H9 (cell line): ENCODE results near the gene TTC28. TPM values are rescaled to one million over a fixed set of nuclear protein-coding genes. Genes with fewer than 3 reads are reported as not detected.

ENCODE experiments used
- DNase-seq: peaks from one replicate; pipeline ENCODE4 v3.0.0-alpha.2; 2017
- H2AFZ ChIP-seq: one replicate; pipeline ENCODE4 v1.6.1; 2013; ENCODE audit warnings: mild to moderate bottlenecking, low read length, control low read depth, moderate library complexity
- H2AK5ac ChIP-seq: 2 replicates; pipeline ENCODE4 v1.6.1; 2013; ENCODE audit warnings: low read length, control low read depth, mixed read lengths; ENCODE audit not compliant: insufficient read length
- H2BK120ac ChIP-seq: one replicate; pipeline ENCODE4 v1.6.1; 2013; ENCODE audit warnings: low read depth, mild to moderate bottlenecking, low read length, control low read depth, inconsistent platforms; ENCODE audit not compliant: poor library complexity, severe bottlenecking
- H2BK12ac ChIP-seq: 2 replicates; pipeline ENCODE4 v1.6.1; 2013; ENCODE audit warnings: low read length, control low read depth, mixed read lengths, low read depth; ENCODE audit not compliant: insufficient read length
- H2BK15ac ChIP-seq: 2 replicates; pipeline ENCODE4 v1.6.1; 2013; ENCODE audit warnings: low read depth, low read length, control low read depth
- H2BK20ac ChIP-seq: one replicate; pipeline ENCODE4 v1.6.1; 2013; ENCODE audit warnings: low read depth, mild to moderate bottlenecking, low read length, control low read depth, inconsistent platforms; ENCODE audit not compliant: poor library complexity, severe bottlenecking
- H2BK5ac ChIP-seq: 2 replicates; pipeline ENCODE4 v1.6.1; 2013; ENCODE audit warnings: low read length, control low read depth, mixed read lengths; ENCODE audit not compliant: insufficient read length
- H3K14ac ChIP-seq: 2 replicates; pipeline ENCODE4 v1.6.1; 2013; ENCODE audit warnings: low read length, control low read depth; ENCODE audit not compliant: insufficient read depth
- H3K18ac ChIP-seq: 2 replicates; pipeline ENCODE4 v1.6.1; 2013; ENCODE audit warnings: low read depth, mild to moderate bottlenecking, mixed read lengths, low read length, control low read depth; ENCODE audit not compliant: insufficient read length
- H3K23ac ChIP-seq: 2 replicates; pipeline ENCODE4 v1.6.1; 2013; ENCODE audit warnings: low read length, control low read depth, mixed read lengths, low read depth; ENCODE audit not compliant: insufficient read length
- H3K23me2 ChIP-seq: 2 replicates; pipeline ENCODE4 v1.6.1; 2013; ENCODE audit warnings: low read depth, mild to moderate bottlenecking, mixed read lengths, low read length, control low read depth; ENCODE audit not compliant: insufficient read length, poor library complexity, severe bottlenecking
- H3K27ac ChIP-seq: 2 replicates; pipeline ENCODE4 v1.5.1; 2013; ENCODE audit warnings: low read length, control low read depth, mixed read lengths, low read depth; ENCODE audit not compliant: insufficient read length
- H3K27me3 ChIP-seq: 2 replicates; pipeline ENCODE4 v1.6.1; 2013; ENCODE audit warnings: low read length, control low read depth, inconsistent platforms; ENCODE audit not compliant: insufficient read depth
- H3K4ac ChIP-seq: 2 replicates; pipeline ENCODE4 v1.6.1; 2013; ENCODE audit warnings: low read depth, mild to moderate bottlenecking, control low read depth, inconsistent platforms, low read length, moderate library complexity
- H3K4me1 ChIP-seq: 2 replicates; pipeline ENCODE4 v1.6.1; 2013; ENCODE audit warnings: low read length, control low read depth, inconsistent platforms; ENCODE audit not compliant: insufficient read depth
- H3K4me2 ChIP-seq: 2 replicates; pipeline ENCODE4 v1.6.1; 2013; ENCODE audit warnings: low read length, control low read depth, mixed read lengths; ENCODE audit not compliant: insufficient read length, insufficient read depth
- H3K56ac ChIP-seq: 2 replicates; pipeline ENCODE4 v1.6.1; 2013; ENCODE audit warnings: low read depth, mild to moderate bottlenecking, mixed read lengths, low read length, control low read depth; ENCODE audit not compliant: insufficient read length
- H3K79me1 ChIP-seq: 2 replicates; pipeline ENCODE4 v1.6.1; 2013; ENCODE audit warnings: low read depth, mild to moderate bottlenecking, moderate library complexity, low read length, control low read depth, inconsistent platforms; ENCODE audit not compliant: insufficient read depth, poor library complexity, severe bottlenecking
- H3K79me2 ChIP-seq: 2 replicates; pipeline ENCODE4 v1.6.1; 2013; ENCODE audit warnings: low read length, control low read depth, inconsistent platforms; ENCODE audit not compliant: insufficient read depth
- H3K9ac ChIP-seq: 2 replicates; pipeline ENCODE4 v1.6.1; 2013; ENCODE audit warnings: low read length, control low read depth, mixed read lengths; ENCODE audit not compliant: insufficient read length; ENCODE audit errors: extremely low read depth
- H3K9me3 ChIP-seq: one replicate; pipeline ENCODE4 v1.6.1; 2013; ENCODE audit warnings: low read depth, low read length, inconsistent platforms; ENCODE audit not compliant: control insufficient read depth
- H3T11ph ChIP-seq: one replicate; pipeline ENCODE4 v1.6.1; 2013; ENCODE audit warnings: mild to moderate bottlenecking, low read length, control low read depth, inconsistent platforms
- H4K20me1 ChIP-seq: one replicate; pipeline ENCODE4 v1.6.1; 2013; ENCODE audit not compliant: control insufficient read depth, insufficient read length, insufficient read depth
- H4K5ac ChIP-seq: 2 replicates; pipeline ENCODE4 v1.6.1; 2013; ENCODE audit warnings: low read depth, mild to moderate bottlenecking, mixed read lengths, low read length, control low read depth; ENCODE audit not compliant: insufficient read length
- H4K8ac ChIP-seq: replicated peaks from 2 replicates; pipeline ENCODE4 v1.6.1; 2013; ENCODE audit warnings: low read length, control low read depth, mixed read lengths, low read depth; ENCODE audit not compliant: insufficient read length
- H4K91ac ChIP-seq: 2 replicates; pipeline ENCODE4 v1.6.1; 2013; ENCODE audit warnings: low read depth, mild to moderate bottlenecking, moderate library complexity, mixed read lengths, low read length, control low read depth; ENCODE audit not compliant: insufficient read length
- H3K27ac Mint-ChIP-seq, 3 experiments: 2 replicates in 2 of 3; 3 replicates in 1 of 3; pipeline ENCODE4 v1.8.0; 2020 to 2021; ENCODE audit warnings: mixed read lengths in 3 of 3, mild to moderate bottlenecking in 1 of 3, moderate library complexity in 1 of 3
- H3K27me3 Mint-ChIP-seq: 2 replicates; pipeline ENCODE4 v1.8.0; 2021; ENCODE audit warnings: low read depth, mild to moderate bottlenecking, moderate library complexity, mixed read lengths
- H3K36me3 Mint-ChIP-seq, 3 experiments: 2 replicates in 2 of 3; 3 replicates in 1 of 3; pipeline ENCODE4 v1.8.0; 2020 to 2021; ENCODE audit warnings: low read depth in 3 of 3, mixed read lengths in 3 of 3; ENCODE audit not compliant: insufficient read depth in 1 of 3
- H3K4me1 Mint-ChIP-seq, 2 experiments: 2 replicates each; pipeline ENCODE4 v1.8.0; 2020; ENCODE audit warnings: mixed read lengths in 2 of 2
- H3K4me3 Mint-ChIP-seq, 2 experiments: 2 replicates in 1 of 2; 3 replicates in 1 of 2; pipeline ENCODE4 v1.8.0; 2020 to 2021; ENCODE audit warnings: mild to moderate bottlenecking in 2 of 2, mixed read lengths in 2 of 2, moderate library complexity in 1 of 2
- H3K9me3 Mint-ChIP-seq, 2 experiments: 2 replicates in 1 of 2; 3 replicates in 1 of 2; pipeline ENCODE4 v1.8.0; 2020; ENCODE audit warnings: mild to moderate bottlenecking in 2 of 2, mixed read lengths in 2 of 2, moderate library complexity in 1 of 2
- CTCF ChIP-seq: fragments of 200-600 bp; sonication (generic); conservative IDR thresholded peaks from 3 replicates; pipeline ENCODE4 v1.8.0; 2021; ENCODE audit warnings: antibody characterized with exemption, mild to moderate bottlenecking
- WGBS: extraction: QIAGEN DNeasy Blood & Tissue Kit; methylation state at CpG from one replicate; pipeline ENCODE4 v1.1.7; 2013; ENCODE audit warnings: missing lambda C conversion rate, low lambda C conversion rate, mixed read lengths; ENCODE audit not compliant: insufficient read length; ENCODE audit errors: extremely low coverage; 5-methylcytosine and 5-hydroxymethylcytosine counted together
- total RNA-seq: library from RNA; stranded (reverse); gene quantifications from 2 replicates; pipeline ENCODE4 v1.2.1, GENCODE V29; 2021

The TTC28 gene
- total RNA-seq, 1 experiment from 2014 or later = 13.6 TPM

GRCh38 chr22:28021998-28022660 lies 657.5 kb downstream of the TTC28 start:
- no peak overlapping the region for H3K23ac ChIP-seq
- H3K4ac ChIP-seq = no peak overlapping the region
- H3K14ac ChIP-seq = no peak overlapping the region
- H3K4me2 ChIP-seq = no peak overlapping the region
- H3K4me3 Mint-ChIP-seq = no peak overlapping the region
- H4K20me1 ChIP-seq = no peaks in the 10 kb centered on the region
- H2BK5ac ChIP-seq = no peak overlapping the region
- H2BK12ac ChIP-seq = no peak overlapping the region
- no CpG with 5 or more reads among the region's 7 CpGs for WGBS
- no peak for DNase-seq
- H4K91ac ChIP-seq = no peak overlapping the region
- H2BK15ac ChIP-seq = no peak overlapping the region
- peaks cover 10 to 21% of the 10 kb centered on the region in 2 experiments for H3K4me1 Mint-ChIP-seq
- no peaks in the 10 kb centered on the region for H3K79me2 ChIP-seq
- H3K56ac ChIP-seq = no peak overlapping the region
- H3K4me1 ChIP-seq = no peaks in the 10 kb centered on the region
- H3K27ac ChIP-seq = no peak overlapping the region
- H2BK20ac ChIP-seq = no peak overlapping the region
- H4K5ac ChIP-seq = no peak overlapping the region
- no peaks in the 10 kb centered on the region; a peak in 1 of 5 replicates for H3K9me3 Mint-ChIP-seq
- no peaks in the 10 kb centered on the region for H3K36me3 Mint-ChIP-seq
- H3K18ac ChIP-seq = no peak overlapping the region
- no peak overlapping the region for H2AK5ac ChIP-seq
- H2BK120ac ChIP-seq = no peak overlapping the region
- H3K9me3 ChIP-seq = no peaks in the 10 kb centered on the region
- no peak overlapping the region for H3T11ph ChIP-seq
- no peaks in the 10 kb centered on the region for H3K27me3 ChIP-seq
- peak overlapping the region in 1 of 3 experiments; percentile 79; a peak in 2 of 7 replicates for H3K27ac Mint-ChIP-seq
- no peak overlapping the region for H2AFZ ChIP-seq
- no peak overlapping the region for H4K8ac ChIP-seq
- no peaks in the 10 kb centered on the region for H3K79me1 ChIP-seq
- no peak for TF ChIP-seq CTCF
- H3K23me2 ChIP-seq = no peaks in the 10 kb centered on the region
- H3K9ac ChIP-seq = no peak overlapping the region
- H3K27me3 Mint-ChIP-seq = peaks cover 1% of the 10 kb centered on the region
